Liver (tissue), 9 donors: ENCODE results near the gene SELENOI. TPM values are rescaled to one million over a fixed set of nuclear protein-coding genes. Genes with fewer than 3 reads are reported as not detected.

ENCODE experiments used
- DNase-seq: peaks from one replicate; pipeline ENCODE4 v3.0.0-alpha.2; 2017; ENCODE audit warnings: low spot score
- H3K27ac ChIP-seq, 2 donors: one replicate each; pipeline ENCODE4 v1.7.0; 2013; ENCODE audit warnings: inconsistent platforms in 2 of 2, low read length in 2 of 2, control low read depth in 1 of 2, low read depth in 1 of 2, mild to moderate bottlenecking in 1 of 2
- H3K27me3 ChIP-seq, 4 donors: one replicate each; pipeline versions ENCODE4 v1.6.1 to v1.7.0; 2013; ENCODE audit warnings: low read length in 3 of 4, inconsistent platforms in 1 of 4, mild to moderate bottlenecking in 1 of 4, moderate library complexity in 1 of 4; ENCODE audit not compliant: control insufficient read depth in 4 of 4, insufficient read depth in 4 of 4
- H3K36me3 ChIP-seq, 4 donors: one replicate each; pipeline versions ENCODE4 v1.6.1 to v1.7.0; 2013; ENCODE audit warnings: low read length in 3 of 4, mild to moderate bottlenecking in 3 of 4, low read depth in 1 of 4, moderate library complexity in 1 of 4; ENCODE audit not compliant: control insufficient read depth in 4 of 4, insufficient read depth in 3 of 4
- H3K4me1 ChIP-seq, 4 donors: one replicate each; pipeline versions ENCODE4 v1.6.1 to v1.7.0; 2013; ENCODE audit warnings: low read length in 3 of 4, mild to moderate bottlenecking in 3 of 4, moderate library complexity in 1 of 4; ENCODE audit not compliant: control insufficient read depth in 4 of 4, insufficient read depth in 4 of 4
- H3K4me3 ChIP-seq, 3 donors: one replicate each; pipeline versions ENCODE4 v1.6.1 to v1.7.0; 2013; ENCODE audit warnings: low read length in 3 of 3, control low read depth in 1 of 3, low read depth in 1 of 3, mild to moderate bottlenecking in 1 of 3
- H3K9ac ChIP-seq, 2 donors: one replicate each; pipeline ENCODE4 v1.7.0; 2013; ENCODE audit warnings: low read length in 2 of 2, mild to moderate bottlenecking in 2 of 2, moderate library complexity in 2 of 2, control low read depth in 1 of 2, low read depth in 1 of 2
- H3K9me3 ChIP-seq, 4 donors: one replicate each; pipeline versions ENCODE4 v1.6.1 to v1.7.0; 2013; ENCODE audit warnings: low read length in 3 of 4; ENCODE audit not compliant: control insufficient read depth in 4 of 4
- FOXA1 ChIP-seq: IDR thresholded peaks from 2 replicates; pipeline ENCODE4 v1.6.1; 2016; ENCODE audit warnings: antibody characterized with exemption
- GABPA ChIP-seq, 2 donors: IDR thresholded peaks in 1 of 2; conservative IDR thresholded peaks in 1 of 2; 2 replicates each; pipeline ENCODE4 v1.6.1; 2016; ENCODE audit warnings: antibody characterized with exemption in 2 of 2, mild to moderate bottlenecking in 1 of 2, moderate library complexity in 1 of 2
- HNF4A ChIP-seq, 2 donors: conservative IDR thresholded peaks; 2 replicates each; pipeline ENCODE4 v1.6.1; 2016; ENCODE audit warnings: antibody characterized with exemption in 2 of 2, mild to moderate bottlenecking in 2 of 2
- JUND ChIP-seq, 2 donors: IDR thresholded peaks; 2 replicates each; pipeline ENCODE4 v1.6.1; 2016; ENCODE audit warnings: antibody characterized with exemption in 2 of 2
- RAD21 ChIP-seq, 2 donors: IDR thresholded peaks; 2 replicates each; pipeline ENCODE4 v1.6.1; 2016; ENCODE audit warnings: antibody characterized with exemption in 2 of 2, mild to moderate bottlenecking in 2 of 2
- SP1 ChIP-seq: IDR thresholded peaks from 2 replicates; pipeline ENCODE4 v1.6.1; 2018; ENCODE audit warnings: antibody characterized with exemption, mild to moderate bottlenecking
- TAF1 ChIP-seq: conservative IDR thresholded peaks from 2 replicates; pipeline ENCODE4 v1.6.1; 2016; ENCODE audit warnings: antibody characterized with exemption, mild to moderate bottlenecking
- YY1 ChIP-seq: IDR thresholded peaks from 2 replicates; pipeline ENCODE4 v1.6.1; 2016; ENCODE audit warnings: antibody characterized with exemption, mild to moderate bottlenecking
- WGBS: extraction: QIAGEN DNeasy Blood & Tissue Kit; methylation state at CpG from one replicate; pipeline ENCODE4 v1.1.7; 2013; 5-methylcytosine and 5-hydroxymethylcytosine counted together
- polyA plus RNA-seq, 2 donors: library from polyadenylated mRNA; stranded (reverse) in 1 of 2; unstranded in 1 of 2; fragments of 200-250 nt in 1 of 2; fragments of >200 nt in 1 of 2; fragmentation: Nextera tagmentation in 1 of 2; extraction: Ambion mirVana in 1 of 2; gene quantifications; one replicate each; pipeline versions ENCODE4 v1.2.1 to v1.2.3, GENCODE V29; 2013 to 2015
- total RNA-seq, 2 donors: library from RNA; depleted of rRNA; stranded (reverse); fragments of >200 nt; gene quantifications; one replicate each; pipeline ENCODE4 v1.2.3, GENCODE V29; 2014
- TF ChIP-seq, protein P1 (sequence below): IDR thresholded peaks from 2 replicates; pipeline ENCODE4 v1.6.1; 2016; ENCODE audit warnings: antibody characterized with exemption
- TF ChIP-seq, protein P2 (sequence below): fragments of 150-350 bp; IDR thresholded peaks from 2 replicates; pipeline ENCODE4 v1.5.1; 2017; ENCODE audit warnings: improper control_type of control experiment, low read depth, low read length; ENCODE audit not compliant: missing input control
- donor health status: healthy.
- donor health status: healthy.
- donor health status: healthy.
- donor health status: healthy.
- donor health status: healthy.

Gene SELENOI
- total and polyA plus RNA-seq, 4 donors = 6.2 to 55.9 (median 17.5) TPM

DNA sequence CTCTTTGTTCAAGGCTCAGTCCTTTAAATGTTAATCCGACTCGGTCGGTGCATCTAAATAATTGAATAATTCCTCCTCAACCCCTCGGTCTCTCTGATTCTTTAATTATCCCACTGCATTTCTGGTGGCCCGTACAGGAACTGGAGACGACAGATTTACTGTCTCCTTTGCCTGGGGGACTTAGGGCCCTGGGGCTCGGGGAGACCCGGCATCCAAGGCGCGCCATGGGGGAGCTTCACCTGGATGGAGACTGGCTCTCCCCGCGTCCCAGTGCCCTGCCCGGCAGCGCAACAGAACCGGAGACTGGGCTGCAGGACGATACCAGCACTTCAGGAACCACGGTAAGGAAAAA, 47.7 kb upstream of the SELENOI start (continued):
- no peak for TF ChIP-seq YY1
- TF ChIP-seq TAF1 = no peak

DNA sequence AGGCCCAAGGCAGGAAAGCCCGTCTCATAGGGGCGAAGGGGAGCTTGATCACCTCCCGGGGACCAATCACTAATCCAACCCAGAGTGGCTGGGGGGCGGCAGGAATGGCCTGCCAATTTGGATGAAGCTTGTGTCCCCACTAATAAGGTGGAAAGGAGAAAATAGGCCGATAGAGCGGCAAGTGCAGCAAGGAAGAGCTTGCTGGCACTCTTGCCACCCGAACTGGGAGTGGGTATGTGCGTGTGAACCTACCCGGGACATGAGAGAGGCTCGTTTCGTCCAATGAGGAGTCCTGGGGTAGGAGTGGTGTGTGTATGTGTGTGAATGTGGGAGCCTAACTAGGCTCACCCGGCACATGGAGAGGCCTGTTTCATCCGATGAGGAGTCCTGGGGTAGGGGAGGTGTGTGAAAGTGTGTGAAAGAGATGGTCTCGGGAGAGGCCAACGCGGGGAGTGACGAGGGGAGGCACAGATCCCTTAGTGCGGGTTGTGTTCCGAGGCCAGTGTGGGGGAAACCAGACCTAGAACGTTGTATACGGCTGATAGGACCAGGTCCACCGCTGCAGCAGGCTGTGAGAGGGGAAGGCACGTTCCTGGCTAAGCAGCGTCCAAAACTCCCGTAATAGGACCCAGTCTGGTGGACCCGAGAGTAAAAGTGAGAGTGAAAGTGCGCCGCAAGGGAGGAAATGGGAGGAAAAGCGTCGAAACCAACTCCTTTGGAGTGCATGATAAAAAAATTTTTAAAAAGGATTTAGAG, 47.1 kb upstream of the SELENOI start:
- no peaks in the 10 kb centered on the region for H3K36me3 ChIP-seq
- H3K9ac ChIP-seq = peak overlapping the region; percentile 76 to 90
- TF ChIP-seq JUND (IDR thresholded peaks at IDR 0.05) = no peak
- TF ChIP-seq, protein P1, sequence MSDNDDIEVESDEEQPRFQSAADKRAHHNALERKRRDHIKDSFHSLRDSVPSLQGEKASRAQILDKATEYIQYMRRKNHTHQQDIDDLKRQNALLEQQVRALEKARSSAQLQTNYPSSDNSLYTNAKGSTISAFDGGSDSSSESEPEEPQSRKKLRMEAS = peak; percentile 50
- TF ChIP-seq, protein P2, sequence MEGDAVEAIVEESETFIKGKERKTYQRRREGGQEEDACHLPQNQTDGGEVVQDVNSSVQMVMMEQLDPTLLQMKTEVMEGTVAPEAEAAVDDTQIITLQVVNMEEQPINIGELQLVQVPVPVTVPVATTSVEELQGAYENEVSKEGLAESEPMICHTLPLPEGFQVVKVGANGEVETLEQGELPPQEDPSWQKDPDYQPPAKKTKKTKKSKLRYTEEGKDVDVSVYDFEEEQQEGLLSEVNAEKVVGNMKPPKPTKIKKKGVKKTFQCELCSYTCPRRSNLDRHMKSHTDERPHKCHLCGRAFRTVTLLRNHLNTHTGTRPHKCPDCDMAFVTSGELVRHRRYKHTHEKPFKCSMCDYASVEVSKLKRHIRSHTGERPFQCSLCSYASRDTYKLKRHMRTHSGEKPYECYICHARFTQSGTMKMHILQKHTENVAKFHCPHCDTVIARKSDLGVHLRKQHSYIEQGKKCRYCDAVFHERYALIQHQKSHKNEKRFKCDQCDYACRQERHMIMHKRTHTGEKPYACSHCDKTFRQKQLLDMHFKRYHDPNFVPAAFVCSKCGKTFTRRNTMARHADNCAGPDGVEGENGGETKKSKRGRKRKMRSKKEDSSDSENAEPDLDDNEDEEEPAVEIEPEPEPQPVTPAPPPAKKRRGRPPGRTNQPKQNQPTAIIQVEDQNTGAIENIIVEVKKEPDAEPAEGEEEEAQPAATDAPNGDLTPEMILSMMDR = no peak
- TF ChIP-seq FOXA1 = no peak
- no peak for TF ChIP-seq GABPA (IDR thresholded peaks at IDR 0.05 in 1 of 2, conservative IDR thresholded peaks at IDR 0.05 in 1 of 2)
- no peak for TF ChIP-seq RAD21 (IDR thresholded peaks at IDR 0.05)
- no peak for DNase-seq
- H3K4me1 ChIP-seq = peaks cover 0 to 10% (median 2%) of the 10 kb centered on the region in 4 donors
- 16% methylated on average over 30 of the region's 30 CpGs for WGBS
- peak overlapping the region; percentile 61 to 93 (median 90) for H3K4me3 ChIP-seq
- H3K9me3 ChIP-seq = no peaks in the 10 kb centered on the region
- no peaks in the 10 kb centered on the region for H3K27me3 ChIP-seq
- H3K27ac ChIP-seq = peak overlapping the region; percentile 76 to 96

DNA sequence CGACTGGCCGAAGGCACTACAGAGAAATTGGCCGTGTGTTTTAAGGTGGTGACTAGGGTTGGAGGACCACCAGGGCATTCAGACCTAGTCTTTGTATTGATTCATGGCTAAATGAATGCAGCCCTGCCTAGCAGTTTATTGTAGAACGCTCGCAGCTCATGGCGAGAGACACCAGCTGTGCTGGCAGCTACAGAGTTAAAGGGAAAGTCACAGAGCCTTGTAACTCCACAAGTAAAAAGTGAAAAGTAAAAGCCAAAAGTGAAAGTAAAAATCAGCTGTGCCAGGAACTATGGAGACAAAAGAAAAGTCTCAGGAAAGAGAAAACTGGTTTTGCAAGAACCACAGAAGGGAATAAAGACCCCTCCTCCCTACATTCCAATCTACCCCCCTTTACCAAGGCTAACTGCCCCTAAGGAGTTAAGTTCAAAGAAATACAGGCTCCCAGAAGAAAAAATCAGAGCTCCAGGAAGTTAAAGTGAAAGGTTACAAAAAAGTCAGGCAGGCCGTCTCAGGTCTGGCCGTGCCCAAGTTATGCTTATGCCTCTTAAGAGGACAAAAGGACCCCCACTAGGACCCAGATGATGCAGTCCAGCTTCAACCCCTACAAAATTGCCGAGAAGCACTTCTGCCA, 46.4 kb upstream of the SELENOI start:
- H3K27ac ChIP-seq = peak overlapping the region; percentile 76 to 96
- no peaks in the 10 kb centered on the region for H3K27me3 ChIP-seq
- H3K4me1 ChIP-seq = peaks cover 0 to 10% (median 2%) of the 10 kb centered on the region in 4 donors
- no peak for DNase-seq
- no peaks in the 10 kb centered on the region for H3K36me3 ChIP-seq
- H3K9ac ChIP-seq = peak overlapping the region; percentile 76 to 90
- TF ChIP-seq, protein P2 = no peak
- TF ChIP-seq YY1 (peak; percentile 40), SP1 (peak; percentile 21), HNF4A (conservative IDR thresholded peaks at IDR 0.05) (no peak), TAF1 (peak; percentile 32)
- peak overlapping the region; percentile 61 to 93 (median 90) for H3K4me3 ChIP-seq
- no peaks in the 10 kb centered on the region for H3K9me3 ChIP-seq
- 1% methylated on average over 9 of the region's 9 CpGs for WGBS
